ENCODE results near the gene CCDC12.

The CCDC12 gene

GRCh38 chr3:47011371-47011770 is 34.8 kb upstream of the CCDC12 start:
- no peak for TF ChIP-seq CTCF (conservative IDR thresholded peaks at IDR 0.05)
- TF ChIP-seq ZFX (IDR thresholded peaks at IDR 0.05) = no peak
- H3K27ac ChIP-seq = no peak overlapping the region

GRCh38 chr3:47010910-47011309 is 34.4 kb upstream of the CCDC12 start:
- TF ChIP-seq CTCF (conservative IDR thresholded peaks at IDR 0.05) (no peak), ZFX (IDR thresholded peaks at IDR 0.05) (no peak)

GRCh38 chr3:47010111-47010712 is 33.7 kb upstream of the CCDC12 start:
- H3K27ac ChIP-seq = no peak overlapping the region
- TF ChIP-seq ZFX (IDR thresholded peaks at IDR 0.05) (no peak), CTCF (conservative IDR thresholded peaks at IDR 0.05) (no peak)

More at GRCh38 chr3:47010910-47011309, 34.4 kb upstream of the CCDC12 start:
- no peak overlapping the region for H3K27ac ChIP-seq

- no peak overlapping the region for H3K27ac ChIP-seq
- TF ChIP-seq ZFX (IDR thresholded peaks at IDR 0.05) (no peak), CTCF (conservative IDR thresholded peaks at IDR 0.05) (no peak)
These were observed 32.9 kb upstream of the CCDC12 start for GRCh38 chr3:47009225-47010110.

GRCh38 chr3:47008851-47009224 is 32.3 kb upstream of the CCDC12 start:
- TF ChIP-seq ZFX (IDR thresholded peaks at IDR 0.05) = no peak
- TF ChIP-seq CTCF (conservative IDR thresholded peaks at IDR 0.05) = no peak

DNA sequence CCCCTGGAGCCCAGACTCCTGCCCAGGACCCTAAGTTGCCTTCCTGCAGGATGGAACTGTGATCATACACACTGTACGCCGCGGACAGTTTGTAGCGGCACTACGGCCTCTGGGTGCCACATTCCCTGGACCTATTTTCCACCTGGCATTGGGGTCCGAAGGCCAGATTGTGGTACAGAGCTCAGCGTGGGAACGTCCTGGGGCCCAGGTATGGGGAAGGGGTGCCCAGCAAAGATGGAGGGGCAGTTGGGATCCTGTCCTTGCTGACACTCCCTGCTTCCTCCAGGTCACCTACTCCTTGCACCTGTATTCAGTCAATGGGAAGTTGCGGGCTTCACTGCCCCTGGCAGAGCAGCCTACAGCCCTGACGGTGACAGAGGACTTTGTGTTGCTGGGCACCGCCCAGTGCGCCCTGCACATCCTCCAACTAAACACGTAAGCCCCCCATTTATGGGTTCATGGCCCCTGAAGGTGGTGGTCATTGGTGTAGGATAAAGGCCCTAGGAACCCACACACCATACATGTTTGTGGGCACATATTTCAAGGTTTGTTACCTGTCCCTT is 31.8 kb upstream of the CCDC12 start:
- TF ChIP-seq ZFX (IDR thresholded peaks at IDR 0.05) (no peak), CTCF (conservative IDR thresholded peaks at IDR 0.05) (no peak)
- no peak overlapping the region for H3K27ac ChIP-seq

More at GRCh38 chr3:47008851-47009224, 32.3 kb upstream of the CCDC12 start:
- H3K27ac ChIP-seq = no peak overlapping the region
